ENCODE measurements around the gene MYOD1. TPM values are rescaled to one million over a fixed set of nuclear protein-coding genes. Genes with fewer than 3 reads are reported as not detected.

Gene MYOD1
- total and polyA plus RNA-seq, 2 of the 13 experiments (the other 11 are each of a cell fraction or from before 2014, with no cell fraction given), result not detected

GRCh38 chr11:17770048-17770652 is 50.8 kb downstream of the MYOD1 start (continued):
- TF ChIP-seq, protein P1, sequence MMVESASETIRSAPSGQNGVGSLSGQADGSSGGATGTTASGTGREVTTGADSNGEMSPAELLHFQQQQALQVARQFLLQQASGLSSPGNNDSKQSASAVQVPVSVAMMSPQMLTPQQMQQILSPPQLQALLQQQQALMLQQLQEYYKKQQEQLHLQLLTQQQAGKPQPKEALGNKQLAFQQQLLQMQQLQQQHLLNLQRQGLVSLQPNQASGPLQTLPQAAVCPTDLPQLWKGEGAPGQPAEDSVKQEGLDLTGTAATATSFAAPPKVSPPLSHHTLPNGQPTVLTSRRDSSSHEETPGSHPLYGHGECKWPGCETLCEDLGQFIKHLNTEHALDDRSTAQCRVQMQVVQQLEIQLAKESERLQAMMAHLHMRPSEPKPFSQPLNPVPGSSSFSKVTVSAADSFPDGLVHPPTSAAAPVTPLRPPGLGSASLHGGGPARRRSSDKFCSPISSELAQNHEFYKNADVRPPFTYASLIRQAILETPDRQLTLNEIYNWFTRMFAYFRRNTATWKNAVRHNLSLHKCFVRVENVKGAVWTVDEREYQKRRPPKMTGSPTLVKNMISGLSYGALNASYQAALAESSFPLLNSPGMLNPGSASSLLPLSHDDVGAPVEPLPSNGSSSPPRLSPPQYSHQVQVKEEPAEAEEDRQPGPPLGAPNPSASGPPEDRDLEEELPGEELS (CRISPR knock-in tag; IDR thresholded peaks at IDR 0.05), result peak; percentile 92
- TF ChIP-seq TBX2 (CRISPR knock-in tag; IDR thresholded peaks at IDR 0.05; ENCODE audit: borderline replicate concordance) (peak; percentile 98), ZSCAN9 (CRISPR knock-in tag; IDR thresholded peaks at IDR 0.05; ENCODE audit: borderline replicate concordance) (peak; percentile 85), NFE2L1 (CRISPR knock-in tag; IDR thresholded peaks at IDR 0.05; ENCODE audit: borderline replicate concordance) (no peak), ZNF570 (CRISPR knock-in tag; IDR thresholded peaks at IDR 0.05; ENCODE audit: borderline replicate concordance) (no peak), ZNF10 (CRISPR knock-in tag; IDR thresholded peaks at IDR 0.05; ENCODE audit: borderline replicate concordance, low read depth) (no peak), KLF12 (CRISPR knock-in tag; IDR thresholded peaks at IDR 0.05; ENCODE audit: borderline replicate concordance) (peak; percentile 77; the same call in 1 of the 2 replicates), ZNF563 (CRISPR knock-in tag; IDR thresholded peaks at IDR 0.05) (peak; percentile 92), BRD4 (CRISPR knock-in tag; IDR thresholded peaks at IDR 0.05) (peak; percentile 67; the same call in 1 of the 2 replicates), KMT2B (CRISPR knock-in tag; IDR thresholded peaks at IDR 0.05) (0 out of 2 replicates have a peak, but pooled peaks have one; percentile 41), ZNF205 (CRISPR knock-in tag; IDR thresholded peaks at IDR 0.05) (peak; percentile 95), SNAPC2 (CRISPR knock-in tag; IDR thresholded peaks at IDR 0.05) (peak; percentile 77; the same call in 1 of the 2 replicates), TAF15 (IDR thresholded peaks at IDR 0.05; ENCODE audit: low read depth, low read length, poor library complexity, severe bottlenecking) (no peak), CEBPB (IDR thresholded peaks at IDR 0.05; ENCODE audit: borderline replicate concordance, low read depth, low read length) (no peak), ZNF878 (CRISPR knock-in tag; IDR thresholded peaks at IDR 0.05) (peak; percentile 95), SRY (CRISPR knock-in tag; IDR thresholded peaks at IDR 0.05) (0 out of 2 replicates have a peak, but pooled peaks have one; percentile 37), KDM1A (CRISPR knock-in tag; IDR thresholded peaks at IDR 0.05) (peak; percentile 82; the same call in 1 of the 2 replicates), PITX1 (CRISPR knock-in tag; IDR thresholded peaks at IDR 0.05) (peak; percentile 96), ZNF367 (CRISPR knock-in tag; IDR thresholded peaks at IDR 0.05; ENCODE audit: borderline replicate concordance) (no peak), MTA3 (CRISPR knock-in tag; IDR thresholded peaks at IDR 0.05) (no peak), ZSCAN12 (CRISPR knock-in tag; IDR thresholded peaks at IDR 0.05) (no peak), AKAP8 (CRISPR knock-in tag; IDR thresholded peaks at IDR 0.05) (0 out of 2 replicates have a peak, but pooled peaks have one; percentile 52), POLR2AphosphoS2 (IDR thresholded peaks at IDR 0.05; ENCODE audit: low read depth, low read length) (no peak), ZSCAN30 (CRISPR knock-in tag; IDR thresholded peaks at IDR 0.05) (0 out of 2 replicates have a peak, but pooled peaks have one; percentile 51)
- TF ChIP-seq, protein P2, sequence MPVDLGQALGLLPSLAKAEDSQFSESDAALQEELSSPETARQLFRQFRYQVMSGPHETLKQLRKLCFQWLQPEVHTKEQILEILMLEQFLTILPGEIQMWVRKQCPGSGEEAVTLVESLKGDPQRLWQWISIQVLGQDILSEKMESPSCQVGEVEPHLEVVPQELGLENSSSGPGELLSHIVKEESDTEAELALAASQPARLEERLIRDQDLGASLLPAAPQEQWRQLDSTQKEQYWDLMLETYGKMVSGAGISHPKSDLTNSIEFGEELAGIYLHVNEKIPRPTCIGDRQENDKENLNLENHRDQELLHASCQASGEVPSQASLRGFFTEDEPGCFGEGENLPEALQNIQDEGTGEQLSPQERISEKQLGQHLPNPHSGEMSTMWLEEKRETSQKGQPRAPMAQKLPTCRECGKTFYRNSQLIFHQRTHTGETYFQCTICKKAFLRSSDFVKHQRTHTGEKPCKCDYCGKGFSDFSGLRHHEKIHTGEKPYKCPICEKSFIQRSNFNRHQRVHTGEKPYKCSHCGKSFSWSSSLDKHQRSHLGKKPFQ (CRISPR knock-in tag; IDR thresholded peaks at IDR 0.05; ENCODE audit: insufficient replicate concordance), result no peak
- TF ChIP-seq, protein P3, sequence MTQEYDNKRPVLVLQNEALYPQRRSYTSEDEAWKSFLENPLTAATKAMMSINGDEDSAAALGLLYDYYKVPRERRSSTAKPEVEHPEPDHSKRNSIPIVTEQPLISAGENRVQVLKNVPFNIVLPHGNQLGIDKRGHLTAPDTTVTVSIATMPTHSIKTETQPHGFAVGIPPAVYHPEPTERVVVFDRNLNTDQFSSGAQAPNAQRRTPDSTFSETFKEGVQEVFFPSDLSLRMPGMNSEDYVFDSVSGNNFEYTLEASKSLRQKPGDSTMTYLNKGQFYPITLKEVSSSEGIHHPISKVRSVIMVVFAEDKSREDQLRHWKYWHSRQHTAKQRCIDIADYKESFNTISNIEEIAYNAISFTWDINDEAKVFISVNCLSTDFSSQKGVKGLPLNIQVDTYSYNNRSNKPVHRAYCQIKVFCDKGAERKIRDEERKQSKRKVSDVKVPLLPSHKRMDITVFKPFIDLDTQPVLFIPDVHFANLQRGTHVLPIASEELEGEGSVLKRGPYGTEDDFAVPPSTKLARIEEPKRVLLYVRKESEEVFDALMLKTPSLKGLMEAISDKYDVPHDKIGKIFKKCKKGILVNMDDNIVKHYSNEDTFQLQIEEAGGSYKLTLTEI (CRISPR knock-in tag; conservative IDR thresholded peaks at IDR 0.05), result no peak
